ENCODE measurements around the gene SNRPE. TPM values are rescaled to one million over a fixed set of nuclear protein-coding genes. Genes with fewer than 3 reads are reported as not detected.

Gene SNRPE
- total RNA-seq, 1 donor from 2014 or later = 73.0 TPM

- Mint-ChIP-seq H3K9me3 (ENCODE audit: low read depth) (peaks cover 3% of the 10 kb centered on the region), H3K4me1 (ENCODE audit: low read depth) (no peaks in the 10 kb centered on the region), H3K27ac (ENCODE audit: unreplicated experiment) (no peak overlapping the region), H3K36me3 (ENCODE audit: low read depth) (peaks cover 3% of the 10 kb centered on the region), H3K27me3 (ENCODE audit: low read depth) (no peaks in the 10 kb centered on the region), H3K4me3 (ENCODE audit: unreplicated experiment) (no peak overlapping the region)
- TF ChIP-seq CTCF (IDR thresholded peaks at IDR 0.05) = no peak
- DNase-seq (ENCODE audit: low spot score) = no peak
Measured at GRCh38 chr1:203880606-203881005, 19.2 kb downstream of the SNRPE start.

DNA sequence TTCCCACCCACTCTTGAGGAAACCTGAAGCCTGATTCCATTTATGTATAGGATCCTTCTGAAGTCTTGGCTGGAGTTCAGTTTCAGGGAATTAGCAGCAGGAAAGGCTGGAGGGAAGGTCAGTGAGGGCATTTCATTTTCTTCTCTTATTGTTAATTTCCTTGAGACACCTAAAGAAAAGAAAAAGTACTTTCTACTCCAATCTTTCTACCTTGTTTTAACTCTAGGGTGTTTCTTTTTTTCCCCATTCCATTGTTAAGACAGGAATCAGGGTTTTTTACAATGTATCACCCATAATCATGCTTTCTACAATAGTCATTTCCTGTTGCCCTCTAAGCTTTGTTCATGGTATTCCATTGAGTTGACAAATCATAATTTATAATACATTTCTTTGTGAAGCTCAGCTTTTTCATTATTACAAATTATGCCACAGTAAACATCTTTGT is 27.4 kb downstream of the SNRPE start:
- Mint-ChIP-seq H3K27ac (ENCODE audit: unreplicated experiment) (no peak overlapping the region), H3K4me3 (ENCODE audit: unreplicated experiment) (no peak overlapping the region), H3K4me1 (ENCODE audit: low read depth) (peaks cover 8% of the 10 kb centered on the region), H3K36me3 (ENCODE audit: low read depth) (peaks cover 1% of the 10 kb centered on the region), H3K27me3 (ENCODE audit: low read depth) (no peaks in the 10 kb centered on the region), H3K9me3 (ENCODE audit: low read depth) (peaks cover 5% of the 10 kb centered on the region)
- no peak for TF ChIP-seq CTCF (IDR thresholded peaks at IDR 0.05)
- DNase-seq (ENCODE audit: low spot score) = no peak

DNA sequence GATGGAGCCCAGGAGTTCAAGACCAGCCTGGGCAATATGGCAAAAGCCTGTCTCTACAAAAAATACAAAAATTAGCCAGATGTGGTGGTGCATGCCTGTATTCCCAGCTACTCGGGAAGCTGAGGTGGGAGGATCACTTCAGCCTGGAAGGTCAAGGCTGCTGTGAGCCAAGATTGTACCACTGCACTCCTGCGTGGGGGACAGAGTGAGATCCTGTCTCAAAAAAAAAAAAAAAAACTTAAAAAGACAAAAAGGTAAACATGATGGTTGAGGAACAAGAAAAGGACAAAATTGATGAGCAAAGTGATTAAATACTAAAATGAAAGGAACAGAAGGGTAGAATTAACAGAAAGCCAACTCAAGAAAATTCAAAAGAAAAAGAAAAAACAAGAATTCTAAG is 30.6 kb downstream of the SNRPE start:
- peaks cover 12% of the 10 kb centered on the region for H3K9me3 Mint-ChIP-seq (ENCODE audit: low read depth)
- no peak overlapping the region for H3K4me3 Mint-ChIP-seq (ENCODE audit: unreplicated experiment)
- H3K36me3 Mint-ChIP-seq (ENCODE audit: low read depth) = peaks cover 6% of the 10 kb centered on the region
- DNase-seq (ENCODE audit: low spot score) = no peak
- H3K27me3 Mint-ChIP-seq (ENCODE audit: low read depth) = no peaks in the 10 kb centered on the region
- peaks cover 8% of the 10 kb centered on the region for H3K4me1 Mint-ChIP-seq (ENCODE audit: low read depth)
- no peak for TF ChIP-seq CTCF (IDR thresholded peaks at IDR 0.05)
- H3K27ac Mint-ChIP-seq (ENCODE audit: unreplicated experiment) = no peak overlapping the region

- Mint-ChIP-seq H3K27ac (ENCODE audit: unreplicated experiment) (no peak overlapping the region), H3K36me3 (ENCODE audit: low read depth) (peaks cover 5% of the 10 kb centered on the region), H3K4me1 (ENCODE audit: low read depth) (no peaks in the 10 kb centered on the region), H3K4me3 (ENCODE audit: unreplicated experiment) (no peak overlapping the region), H3K9me3 (ENCODE audit: low read depth) (peaks cover 8% of the 10 kb centered on the region), H3K27me3 (ENCODE audit: low read depth) (no peaks in the 10 kb centered on the region)
- no peak for DNase-seq (ENCODE audit: low spot score)
- TF ChIP-seq CTCF (IDR thresholded peaks at IDR 0.05) = no peak
Measured at GRCh38 chr1:203898458-203899352, 37.3 kb downstream of the SNRPE start.

GRCh38 chr1:203899353-203899716 is 37.9 kb downstream of the SNRPE start:
- Mint-ChIP-seq H3K27ac (ENCODE audit: unreplicated experiment) (no peak overlapping the region), H3K27me3 (ENCODE audit: low read depth) (no peaks in the 10 kb centered on the region), H3K4me1 (ENCODE audit: low read depth) (no peaks in the 10 kb centered on the region), H3K4me3 (ENCODE audit: unreplicated experiment) (no peak overlapping the region), H3K36me3 (ENCODE audit: low read depth) (peaks cover 3% of the 10 kb centered on the region), H3K9me3 (ENCODE audit: low read depth) (peaks cover 4% of the 10 kb centered on the region)
- TF ChIP-seq CTCF (IDR thresholded peaks at IDR 0.05) = no peak
- no peak for DNase-seq (ENCODE audit: low spot score)
